ENCODE measurements around the gene OBSCN.

DNA sequence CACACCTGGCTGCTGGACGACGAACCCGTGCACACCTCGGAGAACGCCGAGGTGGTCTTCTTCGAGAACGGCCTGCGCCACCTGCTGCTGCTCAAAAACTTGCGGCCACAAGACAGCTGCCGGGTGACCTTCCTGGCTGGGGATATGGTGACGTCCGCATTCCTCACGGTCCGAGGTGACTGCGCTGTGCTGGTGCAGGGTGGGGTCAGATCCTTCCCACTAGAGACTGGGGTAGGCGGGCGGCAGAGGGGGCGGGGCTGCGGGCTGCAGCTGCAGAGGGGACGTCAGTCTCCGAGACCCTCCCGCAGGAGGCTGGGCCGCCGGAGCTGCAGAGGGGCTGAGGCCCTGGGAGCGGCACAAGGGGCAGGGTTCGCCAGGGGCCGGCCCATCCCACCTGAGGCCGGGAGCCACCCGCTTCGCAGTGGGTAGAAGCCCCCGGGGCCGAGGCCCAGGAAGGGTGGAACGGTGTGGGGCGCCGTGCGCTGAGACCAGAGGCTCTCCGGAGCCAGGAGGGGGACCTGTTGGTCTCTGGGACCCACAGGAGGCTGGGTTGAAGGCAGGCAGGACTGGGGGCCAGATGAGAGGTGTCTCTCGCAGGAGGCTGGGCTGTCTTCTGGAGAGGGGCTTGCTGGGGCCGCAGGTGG, 108.2 kb downstream of the OBSCN start:
- TF ChIP-seq EP300 (IDR thresholded peaks at IDR 0.05; ENCODE audit: borderline replicate concordance in 1 of 2, control insufficient read depth in 1 of 2, low read depth in 2 of 2, low read length in 2 of 2) (no peak), YY1 (IDR thresholded peaks at IDR 0.05; ENCODE audit: low read depth, low read length) (no peak), CTCF (IDR thresholded peaks at IDR 0.05 in 2 of 3, conservative IDR thresholded peaks at IDR 0.05 in 1 of 3; ENCODE audit: control insufficient read depth in 2 of 3, extremely low read depth in 1 of 3, insufficient read depth in 1 of 3, low read depth in 3 of 3, low read length in 3 of 3) (no peak), POLR2AphosphoS5 (IDR thresholded peaks at IDR 0.05; ENCODE audit: low read length) (no peak), ELK1 (IDR thresholded peaks at IDR 0.05; ENCODE audit: low read depth, low read length) (no peak), KDM1A (IDR thresholded peaks at IDR 0.05; ENCODE audit: borderline replicate concordance) (no peak), SIN3A (IDR thresholded peaks at IDR 0.05; ENCODE audit: low read depth, low read length) (no peak), ZNF384 (IDR thresholded peaks at IDR 0.05; ENCODE audit: borderline replicate concordance, low read depth, low read length) (no peak), CBX5 (IDR thresholded peaks at IDR 0.05; ENCODE audit: low read depth) (no peak), RELA (IDR thresholded peaks at IDR 0.05; ENCODE audit: borderline replicate concordance, partially characterized antibody) (no peak)
